Stimulated activated CD8-positive, alpha-beta memory T cell treated with anti-CD3 and anti-CD28 coated beads, Interleukin-15, amount 100 ng/mL, for 24 hours (primary cell): Measurements from ENCODE around the gene HAUS2.

ENCODE experiments used
- DNase-seq: peaks from one replicate; pipeline ENCODE4 v3.0.0-alpha.2; 2020; ENCODE audit warnings: low read depth

HAUS2 gene

DNA sequence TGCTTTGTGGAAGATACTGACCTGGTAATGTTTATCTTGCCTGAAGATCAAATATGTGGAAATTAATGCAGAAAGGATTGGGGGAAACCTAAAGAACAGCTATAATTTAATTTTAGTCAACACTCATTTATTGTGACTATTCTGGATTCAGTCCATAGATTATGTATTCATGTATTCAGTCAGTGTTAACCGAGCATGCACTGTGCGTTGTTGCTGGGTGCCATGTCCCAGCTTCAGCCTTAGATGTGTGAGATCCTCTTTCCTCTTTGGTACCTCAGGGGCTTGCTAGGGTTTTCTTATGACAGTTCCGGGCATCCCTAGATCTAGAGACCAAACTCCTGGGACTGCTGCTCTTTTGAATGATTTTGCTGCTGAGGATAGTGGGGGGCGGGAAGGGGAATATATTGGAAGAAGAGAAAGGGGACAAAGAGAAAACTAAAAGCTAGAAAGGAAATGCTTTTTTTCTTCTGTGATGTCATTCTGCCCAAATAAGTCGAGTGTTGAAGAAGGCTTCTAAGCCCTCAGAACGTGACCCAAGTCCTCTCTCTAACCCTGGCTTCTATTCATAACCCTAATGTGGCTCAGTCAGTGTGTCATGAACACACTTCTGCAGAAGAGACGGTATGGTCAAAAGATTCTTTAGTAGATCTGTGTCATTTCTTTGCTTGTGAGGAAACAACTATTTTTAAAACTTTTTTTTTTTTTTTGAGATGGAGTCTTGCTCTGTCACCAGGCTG, 60.3 kb downstream of the HAUS2 start:
- no peak for DNase-seq

GRCh38 chr15:42611532-42611931, 62.9 kb downstream of the HAUS2 start:
- DNase-seq, result no peak

GRCh38 chr15:42612367-42612912, 63.8 kb downstream of the HAUS2 start:
- DNase-seq, result no peak

GRCh38 chr15:42616107-42616506, 67.5 kb downstream of the HAUS2 start:
- DNase-seq, result no peak
